GM19240 (cell line): ENCODE measurements around the gene ROR2.
"Not testable (repeated sequence)": the region's sequence is repeated elsewhere in the genome, so short reads cannot be mapped to it uniquely, and the experiment has no call there.

Experiments
- DNase-seq: peaks from one replicate; pipeline ENCODE4 v3.0.0; 2011; ENCODE audit warnings: low spot score; ENCODE audit not compliant: insufficient read length

The ROR2 gene

DNA sequence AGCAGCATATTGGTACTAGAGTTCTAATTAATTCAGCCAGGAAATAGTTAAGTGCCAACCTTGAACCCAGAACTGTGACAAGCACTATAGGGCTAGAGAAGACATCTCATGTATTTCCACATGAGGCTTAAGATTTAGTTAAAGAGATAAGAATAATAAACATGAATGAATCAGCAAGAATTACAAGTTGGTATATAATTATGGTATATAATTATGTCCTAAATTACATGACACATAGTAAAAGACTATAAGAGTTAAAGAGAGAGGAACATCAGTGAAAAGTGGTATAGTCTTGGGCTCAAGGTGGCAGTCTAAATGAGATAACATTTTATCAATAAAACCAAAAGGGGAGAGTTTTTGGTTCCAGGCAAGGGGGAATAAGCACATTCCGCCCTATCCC, 303.3 kb downstream of the ROR2 start:
- DNase-seq = no peak

DNA sequence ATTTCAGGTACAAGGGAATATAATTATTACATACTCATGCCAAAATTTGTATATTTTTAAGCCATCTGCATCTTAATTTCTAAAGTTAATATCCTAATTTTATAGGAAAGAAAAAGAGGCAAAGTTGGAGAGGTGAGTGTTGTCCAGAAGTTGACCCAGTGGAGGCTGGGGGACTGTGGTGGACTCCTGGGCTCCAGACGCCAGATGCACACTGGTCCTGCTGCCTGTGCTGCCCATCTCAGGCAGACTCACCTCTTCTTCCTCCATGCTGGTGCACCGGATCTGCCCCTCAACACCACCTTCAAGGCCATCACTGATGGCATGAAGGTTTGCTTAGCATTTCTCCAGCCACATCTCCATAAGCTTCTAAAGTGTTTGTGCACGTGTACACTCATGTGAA, 305.6 kb downstream of the ROR2 start:
- no peak for DNase-seq

DNA sequence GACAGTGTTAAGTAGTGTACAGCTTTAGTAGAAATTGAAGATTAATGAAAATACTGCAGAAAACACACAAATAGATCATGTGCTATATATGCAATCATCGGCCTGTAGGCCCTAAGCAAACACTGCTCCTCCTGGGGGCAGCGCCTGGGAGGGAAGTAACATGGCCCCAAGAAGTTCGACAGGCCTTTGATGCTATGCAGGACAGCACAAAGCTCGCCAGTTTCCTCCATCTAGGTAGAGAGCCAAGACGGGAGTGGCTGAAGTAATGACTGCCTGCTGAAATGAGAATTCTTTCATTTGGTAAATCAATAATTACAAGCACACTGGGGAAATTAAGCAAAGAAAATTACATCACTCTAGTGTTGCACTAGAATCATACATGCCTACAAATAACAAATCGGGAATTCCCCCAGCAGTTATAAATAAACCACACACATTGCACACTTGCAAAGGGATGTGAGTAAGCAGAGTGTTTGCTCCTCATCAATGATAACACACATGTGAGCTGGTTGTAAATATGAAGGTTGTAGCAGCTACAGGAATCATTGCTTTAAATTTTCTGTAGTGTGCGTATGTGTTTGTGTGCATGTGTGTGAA, 306.4 kb downstream of the ROR2 start:
- no peak for DNase-seq

DNA sequence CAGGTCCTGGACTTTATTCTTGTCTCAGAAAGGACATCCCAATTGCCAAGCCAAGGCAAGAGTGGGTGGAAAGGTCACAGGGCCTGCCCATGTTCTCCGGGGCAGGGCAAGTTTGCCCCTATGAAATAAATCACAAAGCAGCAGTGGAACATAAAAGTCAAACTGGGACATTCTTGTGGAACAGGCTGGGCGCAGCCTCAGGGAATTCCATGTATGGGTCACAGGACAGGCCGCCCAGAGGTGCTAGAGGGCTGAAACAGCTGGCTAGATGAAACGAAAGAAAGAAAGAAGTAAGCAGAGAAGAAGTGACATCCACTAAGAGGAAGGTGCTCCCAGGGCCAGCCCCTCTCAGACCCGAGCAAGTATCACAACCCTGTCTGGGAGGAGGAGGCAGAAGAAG, 307.3 kb downstream of the ROR2 start:
- no peak for DNase-seq

DNA sequence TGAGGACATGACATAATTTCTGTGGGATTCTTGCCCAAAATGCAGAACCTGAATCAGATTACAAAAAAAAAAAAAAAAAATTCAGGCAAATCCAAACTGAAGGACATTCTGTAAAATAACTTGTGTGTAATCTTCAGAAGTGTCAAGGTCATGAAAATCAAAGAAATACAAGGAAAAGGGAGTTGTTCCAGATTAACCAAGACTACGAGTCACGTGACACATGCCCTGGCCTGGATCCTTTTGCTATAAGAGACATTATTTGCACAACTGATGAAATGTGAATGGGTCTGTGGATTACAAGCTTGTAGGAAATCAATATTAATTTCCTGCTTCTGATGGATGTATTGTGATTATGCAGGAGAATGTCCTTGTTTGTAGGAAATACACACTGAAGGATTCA, 309.6 kb downstream of the ROR2 start:
- no peak for DNase-seq

DNA sequence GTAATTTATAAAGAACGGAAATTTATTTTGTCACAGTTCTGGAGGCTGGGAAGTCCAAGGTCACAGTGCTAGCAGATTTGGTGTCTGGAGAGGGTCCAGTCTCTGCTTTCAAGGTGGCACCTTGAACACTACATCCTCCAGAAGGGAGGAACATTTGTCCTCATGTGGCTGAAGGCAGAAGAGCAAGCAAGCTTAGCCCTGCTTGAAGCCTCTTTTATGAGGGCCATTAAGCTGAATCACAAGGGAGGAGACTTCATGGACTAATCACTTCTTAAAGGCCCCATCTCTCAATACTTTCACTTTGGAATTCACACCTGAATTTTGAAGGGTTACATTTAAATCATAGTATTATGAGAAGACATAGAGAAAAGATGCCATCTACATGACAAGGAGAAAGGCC, 311.0 kb downstream of the ROR2 start:
- DNase-seq = no peak

DNA sequence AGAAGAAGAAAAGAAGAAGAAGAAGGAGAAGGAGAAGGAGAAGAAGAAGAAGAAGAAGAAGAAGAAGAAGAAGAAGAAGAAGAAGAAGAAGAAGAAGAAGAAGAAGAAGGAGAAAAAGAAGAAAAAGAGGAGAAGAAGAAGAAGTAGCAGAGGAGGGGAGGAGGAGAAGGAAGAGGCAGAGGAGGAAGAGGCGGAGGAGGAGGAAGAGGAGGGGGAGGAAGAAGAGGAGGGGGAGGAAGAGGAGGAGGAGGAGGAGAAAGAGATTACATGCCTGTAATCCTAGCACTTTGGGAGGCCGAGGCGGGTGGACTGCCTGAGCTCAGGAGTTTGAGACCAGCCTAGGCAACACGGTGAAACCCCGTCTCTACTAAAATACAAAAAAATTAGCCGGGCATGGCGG, 315.2 kb downstream of the ROR2 start:
- DNase-seq = not testable (repeated sequence)

DNA sequence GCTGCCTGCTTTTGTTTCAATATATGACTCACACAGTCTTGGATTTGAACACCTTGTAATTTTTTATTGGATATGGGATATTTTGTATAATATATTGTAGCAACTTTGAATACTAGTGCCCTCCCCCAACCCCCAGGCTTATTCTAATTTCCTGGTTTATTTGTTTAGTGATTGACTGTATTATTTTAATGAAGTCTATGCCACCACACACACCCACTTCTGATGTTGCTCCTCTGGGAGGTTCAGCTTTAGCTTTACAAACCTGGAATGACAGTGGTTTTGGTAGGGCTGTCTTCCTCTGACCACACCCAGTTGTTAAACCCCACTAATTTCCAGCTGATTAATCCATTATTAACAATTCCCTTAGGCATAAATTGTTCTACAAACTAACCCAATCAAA, 320.3 kb downstream of the ROR2 start:
- no peak for DNase-seq

DNA sequence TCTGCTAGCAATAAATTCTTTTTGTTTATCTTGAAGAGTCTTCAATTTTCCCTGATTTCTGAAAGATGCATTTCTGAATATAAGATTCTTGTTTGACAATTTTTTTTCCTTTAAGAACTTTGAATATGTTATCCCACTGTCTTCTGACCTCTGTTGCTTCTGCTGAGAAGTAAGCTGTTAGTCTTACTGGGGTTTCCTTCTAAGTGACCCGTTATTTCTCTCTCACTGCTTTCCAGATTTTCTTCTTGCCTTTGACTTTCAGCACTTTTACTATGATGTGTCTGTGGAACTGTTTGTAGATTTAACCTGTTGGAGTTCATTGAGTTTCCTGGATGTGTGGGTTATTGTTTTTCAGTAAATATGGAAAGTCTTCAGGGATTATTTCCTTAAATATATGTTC, 321.1 kb downstream of the ROR2 start:
- DNase-seq = no peak

DNA sequence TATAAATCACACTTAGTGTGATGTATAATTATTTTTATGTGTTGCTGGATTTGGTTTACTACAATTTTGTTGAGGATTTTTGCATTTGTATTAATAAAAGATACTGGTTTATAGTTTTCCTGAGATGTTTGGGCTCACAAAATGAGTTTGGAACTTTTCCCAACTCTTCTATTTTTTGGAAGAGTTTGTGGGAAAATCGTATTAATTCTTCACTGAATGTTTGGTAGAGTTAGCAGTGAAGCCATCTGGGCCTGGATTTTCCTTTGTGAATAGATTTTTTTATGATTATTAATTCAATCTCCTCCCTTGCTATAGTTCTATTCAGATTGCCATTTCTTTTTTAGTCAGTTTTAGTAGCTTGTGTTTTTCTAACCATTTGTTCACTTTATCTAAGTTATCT, 324.7 kb downstream of the ROR2 start:
- DNase-seq = no peak

DNA sequence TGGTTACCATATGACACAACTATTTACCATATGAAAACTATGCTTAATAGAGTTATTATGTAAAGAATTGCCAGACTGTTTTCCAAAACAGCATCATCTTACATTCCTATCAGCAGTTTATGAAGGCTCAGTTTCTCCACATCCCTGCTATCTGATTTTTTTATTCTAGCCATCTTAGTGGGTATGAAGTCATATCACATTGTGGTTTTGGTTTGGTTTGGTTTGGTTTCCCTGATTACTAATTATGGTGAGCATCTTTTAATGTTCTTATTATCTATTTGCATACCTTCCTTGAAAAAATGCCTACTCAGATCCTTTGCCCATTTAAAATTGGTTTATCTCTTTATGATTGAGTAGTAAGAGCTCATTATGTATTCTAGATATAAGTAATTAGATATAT, 327.0 kb downstream of the ROR2 start:
- DNase-seq = no peak

DNA sequence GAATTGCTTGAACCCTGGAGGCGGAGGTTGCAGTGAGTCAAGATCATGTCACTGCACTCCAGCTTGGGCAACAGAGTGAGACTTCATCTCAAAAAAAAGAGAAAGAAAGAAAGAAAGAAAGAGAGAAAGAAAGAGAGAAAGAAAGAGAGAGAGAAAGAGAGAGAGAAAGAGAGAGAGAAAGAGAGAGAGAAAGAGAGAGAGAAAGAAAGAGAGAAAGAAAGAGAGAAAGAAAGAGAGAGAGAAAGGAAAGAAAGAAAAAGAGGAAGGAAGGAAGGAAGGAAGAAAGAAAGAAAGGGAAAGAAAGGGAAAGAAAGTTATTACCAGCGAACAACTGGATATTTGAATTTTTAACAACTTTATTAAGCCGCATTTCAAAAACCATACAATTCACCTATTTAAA, 327.9 kb downstream of the ROR2 start:
- DNase-seq = not testable (repeated sequence)

DNA sequence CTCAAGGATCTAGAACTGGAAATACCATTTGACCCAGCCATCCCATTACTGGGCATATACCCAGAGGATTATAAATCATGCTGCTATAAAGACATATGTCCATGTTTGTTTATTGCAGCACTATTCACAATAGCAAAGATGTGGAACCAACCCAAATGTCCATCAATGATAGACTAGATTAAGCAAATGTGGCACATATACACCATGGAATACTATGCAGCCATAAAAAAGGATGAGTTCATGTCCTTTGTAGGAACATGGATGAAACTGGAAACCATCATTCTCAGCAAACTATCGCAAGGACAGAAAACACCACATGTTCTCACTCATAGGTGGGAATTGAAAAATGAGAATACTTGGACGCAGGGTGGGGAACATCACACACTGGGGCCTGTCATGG, 336.0 kb downstream of the ROR2 start:
- DNase-seq = not testable (repeated sequence)

DNA sequence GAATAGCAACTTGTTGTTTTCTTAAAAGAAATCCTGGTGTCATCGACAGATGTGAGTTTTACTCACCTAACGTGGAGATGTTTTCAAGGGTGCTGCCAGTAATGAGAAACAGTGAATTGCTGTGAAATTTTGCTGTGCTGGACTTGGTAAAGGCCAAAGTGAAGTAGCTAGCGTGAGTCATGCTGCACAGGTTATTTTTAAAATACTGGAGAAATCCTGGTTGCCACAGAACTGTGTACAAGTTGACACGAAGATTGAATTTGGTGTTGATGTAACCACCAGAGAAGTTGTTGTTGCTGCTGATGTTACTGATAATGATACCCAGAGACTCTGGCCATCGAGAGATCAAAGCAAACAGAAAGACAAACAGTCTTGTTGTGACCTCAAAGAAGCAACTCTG, 338.4 kb downstream of the ROR2 start:
- DNase-seq = no peak

DNA sequence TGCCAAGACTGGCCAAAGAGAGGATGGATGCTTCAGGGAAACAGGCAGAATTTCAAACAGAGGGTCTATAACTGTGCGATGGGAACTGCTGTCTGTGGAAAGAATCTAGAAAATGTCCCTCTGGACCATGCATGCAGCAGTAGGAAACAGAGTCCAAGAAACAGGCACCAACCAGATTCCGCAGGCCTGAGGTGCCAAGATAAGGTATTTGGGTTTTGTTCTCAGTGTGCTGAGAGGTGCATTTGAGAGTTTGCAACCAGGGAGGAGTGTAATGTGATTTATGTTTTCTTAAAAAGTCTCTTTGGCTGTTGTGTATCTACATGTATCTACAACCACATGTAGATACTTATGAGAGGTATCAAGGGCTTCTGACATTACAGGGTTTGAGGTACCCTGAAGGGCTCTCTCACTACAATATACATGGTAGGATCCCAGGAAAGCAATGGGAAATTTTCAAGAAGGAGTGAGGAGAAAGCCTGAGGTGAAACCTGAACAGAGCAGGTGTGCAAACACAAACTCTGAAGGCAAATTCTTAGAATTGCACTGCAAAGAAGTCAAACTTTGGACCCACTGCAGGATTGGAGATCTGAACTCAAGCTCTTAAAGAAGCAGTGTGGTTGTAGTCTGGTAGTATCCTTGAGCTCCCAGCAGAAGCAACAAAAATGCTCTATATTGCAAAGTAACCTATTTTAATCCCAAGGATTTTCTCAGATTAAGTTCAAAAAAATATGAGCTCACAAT, 343.6 kb downstream of the ROR2 start:
- no peak for DNase-seq

DNA sequence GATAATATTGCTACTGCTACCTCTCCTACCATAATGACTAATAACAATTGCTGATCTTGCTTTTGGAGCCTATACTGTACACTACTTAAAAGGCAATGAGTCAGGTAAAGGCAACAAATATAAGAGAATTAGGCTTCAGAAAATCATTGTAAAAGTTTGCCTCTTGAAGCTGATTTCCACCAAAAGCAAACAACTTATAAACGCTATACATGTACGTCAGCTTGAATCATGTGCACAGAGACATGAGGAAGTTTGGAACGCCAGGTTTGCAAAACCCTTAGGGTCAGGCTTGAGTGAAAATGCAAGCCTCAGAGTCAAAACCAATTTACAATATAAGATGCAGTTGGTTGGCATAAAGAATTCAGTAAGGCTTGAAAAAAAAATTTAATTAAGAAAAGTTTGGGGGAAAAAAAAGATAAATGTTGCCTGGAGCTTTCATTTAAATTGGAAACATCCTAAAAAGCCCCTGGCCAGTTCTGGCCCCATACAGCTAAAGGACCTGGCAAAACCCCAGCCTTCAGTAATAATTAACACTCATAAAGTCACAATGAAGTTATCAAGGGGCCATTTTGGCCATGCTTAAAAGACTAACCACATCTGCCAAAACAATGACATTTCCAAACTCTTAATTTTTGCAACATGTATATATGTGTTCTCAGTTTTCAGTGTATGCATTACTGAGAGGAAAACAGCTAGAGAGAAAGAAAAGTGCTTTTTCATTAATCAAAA, 345.4 kb downstream of the ROR2 start:
- DNase-seq = no peak

DNA sequence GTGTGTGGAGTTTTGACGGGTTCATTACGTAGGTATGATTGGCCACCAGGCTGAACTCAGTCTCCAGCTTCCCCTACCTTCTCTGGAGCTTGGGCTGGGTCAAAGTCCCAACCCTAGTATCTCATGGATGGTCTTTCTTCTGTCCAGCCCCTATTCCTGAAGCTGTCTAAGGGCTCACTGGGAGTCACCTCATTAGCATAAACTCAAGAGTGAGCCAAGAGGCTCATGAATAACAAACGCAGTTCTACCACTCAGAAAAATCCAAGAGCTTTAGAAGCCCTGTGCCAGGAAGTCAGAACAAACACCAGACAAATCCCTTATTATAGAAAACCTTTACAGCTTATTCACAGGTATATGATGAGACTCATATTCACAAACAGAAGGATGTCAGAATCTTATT, 346.1 kb downstream of the ROR2 start:
- DNase-seq = no peak

DNA sequence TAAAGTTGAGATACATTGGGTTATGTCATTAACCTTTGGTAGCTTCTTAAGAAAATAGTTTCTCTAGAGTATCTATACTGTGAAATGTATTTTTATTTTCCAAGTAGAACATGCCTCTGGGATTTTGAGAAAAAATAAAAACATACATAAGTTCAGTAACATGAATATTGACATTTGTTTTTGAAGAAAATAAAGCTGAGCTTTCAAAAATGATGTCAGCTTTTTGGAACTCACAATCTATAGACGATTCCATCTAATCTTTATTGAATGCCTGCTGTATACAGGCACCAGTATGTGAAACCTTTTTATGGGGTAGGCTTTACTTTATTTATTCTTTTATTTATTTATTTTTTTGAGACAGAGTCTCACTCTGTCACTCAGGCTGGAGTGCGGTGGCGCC, 350.5 kb downstream of the ROR2 start:
- DNase-seq = no peak

DNA sequence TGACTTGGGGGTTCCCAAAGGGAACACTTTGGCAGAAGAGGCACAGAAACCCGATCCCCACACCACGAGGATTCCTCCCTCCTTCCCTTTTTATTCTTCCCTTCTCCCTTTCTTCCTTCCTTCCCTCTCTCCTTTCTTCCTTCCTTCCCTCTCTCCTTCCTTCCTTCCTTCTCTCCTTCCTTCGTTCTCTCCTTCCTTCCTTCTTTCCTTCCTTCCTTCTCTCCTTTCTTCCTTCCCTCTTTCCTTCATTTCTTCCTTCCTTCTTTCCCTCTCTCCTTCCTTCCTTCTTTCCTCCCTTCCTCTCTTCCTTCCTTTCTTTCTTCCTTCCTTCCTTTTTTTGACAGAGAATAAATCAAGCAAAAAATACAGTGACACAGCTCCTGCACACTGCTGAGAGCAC, 358.4 kb downstream of the ROR2 start:
- no peak for DNase-seq

DNA sequence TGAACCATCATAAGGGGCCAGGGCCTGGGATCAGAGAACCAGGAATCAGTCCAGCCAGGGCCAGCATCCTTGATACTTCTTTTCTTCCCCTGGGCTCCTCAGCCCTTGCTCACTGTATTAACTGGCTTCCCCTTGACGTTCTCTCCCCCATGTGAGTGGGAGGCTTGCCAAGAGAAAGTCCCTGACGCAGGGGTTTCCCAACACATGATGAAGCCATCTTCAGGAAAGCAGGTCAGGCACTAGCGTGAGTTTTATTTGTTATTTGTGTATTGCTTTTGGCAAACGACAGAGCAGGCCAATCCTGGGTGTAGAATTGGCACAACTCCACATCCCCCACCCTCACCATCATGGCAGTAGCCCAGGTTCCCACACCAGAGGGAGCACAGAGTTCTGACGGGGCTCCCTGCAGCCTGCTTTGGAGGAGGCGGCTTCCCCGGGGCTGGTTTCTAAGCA, 360.9 kb downstream of the ROR2 start:
- no peak for DNase-seq

DNA sequence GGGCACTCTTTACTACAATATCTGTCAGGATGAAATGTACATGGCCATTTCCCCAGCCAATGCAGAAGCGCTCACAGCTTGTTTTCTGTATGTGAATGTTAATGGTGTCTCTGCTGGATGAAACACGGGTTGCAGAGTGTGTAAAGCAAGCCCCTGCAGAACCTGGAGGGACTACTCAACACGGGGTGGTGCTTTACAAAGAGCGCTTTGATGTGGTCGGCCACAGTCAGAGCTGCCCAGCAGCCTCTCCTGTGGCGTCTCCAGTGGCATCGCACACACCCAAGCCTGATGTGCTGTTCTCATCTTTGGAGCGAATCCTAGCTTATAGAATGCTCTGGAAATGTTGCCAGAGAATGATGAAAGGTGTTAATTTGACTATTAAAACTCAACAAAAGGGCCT, 363.7 kb downstream of the ROR2 start:
- DNase-seq = no peak

DNA sequence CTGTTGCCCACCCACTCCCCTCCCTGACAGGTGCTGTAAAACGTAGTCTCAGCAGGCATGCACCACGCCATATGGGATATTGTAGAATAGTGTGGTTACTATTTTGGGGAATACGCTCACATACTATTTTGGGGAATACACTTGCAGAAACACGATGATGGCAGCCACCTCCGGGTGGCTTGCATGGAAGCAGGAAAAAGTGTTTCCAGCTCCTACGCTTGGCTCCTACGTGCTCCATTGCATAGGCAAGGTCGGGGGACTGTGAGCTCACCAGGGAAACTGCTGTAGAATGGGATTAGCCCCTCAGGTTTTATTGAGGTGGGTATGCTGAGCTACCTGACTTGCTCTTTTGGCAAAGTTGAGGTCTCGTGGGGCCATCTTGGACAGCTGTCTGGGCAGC, 366.1 kb downstream of the ROR2 start:
- DNase-seq = no peak
